Spleen (tissue), 11 donors: ENCODE data around the gene IDS. TPM values are rescaled to one million over a fixed set of nuclear protein-coding genes. Genes with fewer than 3 reads are reported as not detected.
A peak's percentile ranks its signal among the peaks of the same experiment; 100 is the strongest.
"Not testable (repeated sequence)": the region's sequence is repeated elsewhere in the genome, so short reads cannot be mapped to it uniquely, and the experiment has no call there.

Source experiments
- DNase-seq: peaks from one replicate; pipeline ENCODE4 v3.0.0-alpha.2; 2020
- H3K27ac ChIP-seq, 8 donors: fragments of 200-600 bp; sonication (generic) in 7 of 8; 1 replicate in 4 of 8; 2 replicates in 4 of 8; pipeline versions ENCODE4 v1.5.0 to v1.8.0; 2016 to 2021; ENCODE audit warnings: inconsistent platforms in 4 of 8, mild to moderate bottlenecking in 4 of 8, moderate library complexity in 1 of 8
- H3K27me3 ChIP-seq, 7 donors: fragments of 200-600 bp; sonication (generic) in 6 of 7; replicated peaks in 1 of 7; 1 replicate in 4 of 7; 2 replicates in 3 of 7; pipeline versions ENCODE4 v1.5.0 to v1.8.0; 2016 to 2021; ENCODE audit warnings: inconsistent platforms in 3 of 7, mild to moderate bottlenecking in 1 of 7
- H3K36me3 ChIP-seq, 6 donors: fragments of 200-600 bp; sonication (generic) in 5 of 6; 1 replicate in 4 of 6; 2 replicates in 2 of 6; pipeline versions ENCODE4 v1.5.0 to v1.8.0; 2016 to 2021; ENCODE audit warnings: inconsistent platforms in 2 of 6
- H3K4me1 ChIP-seq, 6 donors: fragments of 200-600 bp; sonication (generic) in 5 of 6; 1 replicate in 3 of 6; 2 replicates in 3 of 6; pipeline versions ENCODE4 v1.5.0 to v1.8.0; 2016 to 2021; ENCODE audit warnings: inconsistent platforms in 3 of 6
- H3K4me3 ChIP-seq, 8 donors: fragments of 200-600 bp; sonication (generic) in 7 of 8; 1 replicate in 4 of 8; 2 replicates in 4 of 8; pipeline versions ENCODE4 v1.5.0 to v1.8.0; 2016 to 2021; ENCODE audit warnings: inconsistent platforms in 4 of 8, mild to moderate bottlenecking in 4 of 8, moderate library complexity in 2 of 8
- H3K9me3 ChIP-seq, 8 donors: fragments of 200-600 bp; sonication (generic) in 7 of 8; 1 replicate in 4 of 8; 2 replicates in 4 of 8; pipeline versions ENCODE4 v1.5.0 to v1.8.0; 2016 to 2021; ENCODE audit warnings: inconsistent platforms in 4 of 8
- POLR2A ChIP-seq, 3 donors: fragments of 450-650 bp; IDR thresholded peaks; one replicate each; pipeline ENCODE4 v1.5.1; 2017; ENCODE audit warnings: antibody characterized with exemption in 3 of 3, mild to moderate bottlenecking in 1 of 3
- POLR2AphosphoS5 ChIP-seq, 3 donors: sonication (generic); formaldehyde crosslinking; IDR thresholded peaks; one replicate each; pipeline ENCODE4 v1.5.1; 2017; ENCODE audit warnings: antibody characterized with exemption in 3 of 3
- WGBS, 5 donors: extraction: QIAGEN DNeasy Blood & Tissue Kit in 3 of 5; methylation state at CpG; one replicate each; pipeline versions ENCODE4 v1.1.5 to v1.1.7; 2013 to 2018; 5-methylcytosine and 5-hydroxymethylcytosine counted together
- intact Hi-C: fragments of 100-400 bp; cut with DNase I; formaldehyde crosslinking; loops from one replicate; pipeline ENCODE4 v1.15.0; 2023; ENCODE audit warnings: low total_unique reads
- polyA plus RNA-seq, 3 donors: library from polyadenylated mRNA; stranded (reverse); fragments of 200-250 nt; gene quantifications; one replicate each; pipeline ENCODE4 v1.2.1, GENCODE V29; 2013
- total RNA-seq, 7 donors: library from RNA; depleted of rRNA in 3 of 7; stranded (reverse); fragments of >200 nt in 3 of 7; fragmentation: NEBNext Ultra II Directional in 4 of 7; extraction: Animal tissue kit (Norgen Biotek cat#: 25700) in 4 of 7; gene quantifications; one replicate each; pipeline versions ENCODE4 v1.1.0 to v1.2.1, GENCODE V29; 2016 to 2021
- TF ChIP-seq, protein P1 (sequence below), 11 experiments: fragments of 200-600 bp in 7 of 11; fragments of 450-650 bp in 4 of 11; sonication (generic) in 4 of 11; IDR thresholded peaks in 8 of 11; conservative IDR thresholded peaks in 3 of 11; 1 replicate in 7 of 11; 2 replicates in 4 of 11; pipeline versions ENCODE4 v1.4.0 to v1.8.0; 2016 to 2021; ENCODE audit warnings: antibody characterized with exemption in 11 of 11, inconsistent platforms in 4 of 11, mild to moderate bottlenecking in 1 of 11
- donor health status: healthy with polysubstance abuse.
- donor health status: DM: no; HTN: no; CAD: no; lungs with moderate emphysema.
- donor health status: DM: no; HTN: no; CAD: no.
- donor health status: Bipolar disorder and iron deficiency.
- donor health status: healthy.
- donor health status: DM: no; HTN: no; CAD: no.
- donor health status: DM: yes; HTN: yes; CAD: no.

Gene IDS
- total and polyA plus RNA-seq, 10 donors = 22.4 to 114 (median 83.5) TPM

DNA sequence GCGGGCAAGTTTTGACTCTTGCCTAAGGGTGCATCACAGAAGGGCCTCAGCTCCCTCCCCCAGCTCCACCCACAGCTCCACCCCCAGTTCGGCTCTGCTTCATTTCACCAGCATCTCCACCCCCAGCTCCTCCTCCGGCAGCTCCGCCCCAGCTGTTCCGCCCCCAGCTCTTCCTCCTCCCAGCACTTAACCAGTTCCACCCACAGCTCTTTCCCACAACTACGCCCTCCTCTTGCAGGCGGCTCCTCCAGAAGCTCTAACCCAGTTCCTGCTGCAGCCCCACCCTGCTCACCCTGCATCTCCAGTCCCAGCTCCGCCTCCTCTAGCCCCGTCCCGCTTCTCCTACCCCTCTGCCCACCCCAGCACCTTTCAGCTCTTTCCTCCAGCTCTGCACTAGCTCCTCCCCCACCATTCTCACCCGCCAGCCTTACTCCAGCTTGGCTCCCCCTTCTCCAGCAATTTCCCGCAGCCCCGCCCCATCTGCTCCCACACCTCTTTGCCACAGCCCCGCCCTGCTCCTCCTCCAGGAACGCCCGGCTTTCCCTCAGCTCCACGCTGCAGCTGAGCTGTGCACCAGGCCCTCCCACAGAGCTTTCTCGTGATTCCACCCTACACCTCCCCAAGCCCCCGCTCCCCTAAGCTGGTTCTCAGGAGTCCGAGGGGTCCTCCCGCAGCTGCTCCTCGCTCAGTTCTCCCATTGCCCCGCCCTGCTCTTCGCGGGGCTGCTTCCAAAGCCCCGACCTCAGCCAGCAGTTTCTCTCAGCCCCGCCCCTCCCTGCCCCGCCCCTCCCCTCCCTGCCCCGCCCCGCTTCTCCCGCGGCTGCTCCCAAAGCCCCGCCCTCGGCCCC lies 34.4 kb upstream of the IDS start:
- WGBS, 5 donors = 1 to 42% (median 3%) methylated on average over 18 to 34 of the region's 34 CpGs
- Histone ChIP-seq H3K36me3 (peaks cover 0 to 2% (median 0%) of the 10 kb centered on the region in 6 donors), H3K27me3 (no peaks in the 10 kb centered on the region), H3K4me3 (peak overlapping the region; percentile 28 to 79 (median 47)), H3K27ac (peak overlapping the region in 7 of 8 donors; percentile 41 to 98 (median 96)), H3K4me1 (peaks cover 0 to 12% (median 9%) of the 10 kb centered on the region in 6 donors), H3K9me3 (no peaks in the 10 kb centered on the region)
- peak; percentile 96 for DNase-seq
- TF ChIP-seq, protein P1, sequence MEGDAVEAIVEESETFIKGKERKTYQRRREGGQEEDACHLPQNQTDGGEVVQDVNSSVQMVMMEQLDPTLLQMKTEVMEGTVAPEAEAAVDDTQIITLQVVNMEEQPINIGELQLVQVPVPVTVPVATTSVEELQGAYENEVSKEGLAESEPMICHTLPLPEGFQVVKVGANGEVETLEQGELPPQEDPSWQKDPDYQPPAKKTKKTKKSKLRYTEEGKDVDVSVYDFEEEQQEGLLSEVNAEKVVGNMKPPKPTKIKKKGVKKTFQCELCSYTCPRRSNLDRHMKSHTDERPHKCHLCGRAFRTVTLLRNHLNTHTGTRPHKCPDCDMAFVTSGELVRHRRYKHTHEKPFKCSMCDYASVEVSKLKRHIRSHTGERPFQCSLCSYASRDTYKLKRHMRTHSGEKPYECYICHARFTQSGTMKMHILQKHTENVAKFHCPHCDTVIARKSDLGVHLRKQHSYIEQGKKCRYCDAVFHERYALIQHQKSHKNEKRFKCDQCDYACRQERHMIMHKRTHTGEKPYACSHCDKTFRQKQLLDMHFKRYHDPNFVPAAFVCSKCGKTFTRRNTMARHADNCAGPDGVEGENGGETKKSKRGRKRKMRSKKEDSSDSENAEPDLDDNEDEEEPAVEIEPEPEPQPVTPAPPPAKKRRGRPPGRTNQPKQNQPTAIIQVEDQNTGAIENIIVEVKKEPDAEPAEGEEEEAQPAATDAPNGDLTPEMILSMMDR (IDR thresholded peaks at IDR 0.05 in 8 of 11, conservative IDR thresholded peaks at IDR 0.05 in 3 of 11) = no peak
- TF ChIP-seq POLR2AphosphoS5 (IDR thresholded peaks at IDR 0.05) = peak; percentile 50 to 56 (median 50)
- intact Hi-C loops = no loop called here

DNA sequence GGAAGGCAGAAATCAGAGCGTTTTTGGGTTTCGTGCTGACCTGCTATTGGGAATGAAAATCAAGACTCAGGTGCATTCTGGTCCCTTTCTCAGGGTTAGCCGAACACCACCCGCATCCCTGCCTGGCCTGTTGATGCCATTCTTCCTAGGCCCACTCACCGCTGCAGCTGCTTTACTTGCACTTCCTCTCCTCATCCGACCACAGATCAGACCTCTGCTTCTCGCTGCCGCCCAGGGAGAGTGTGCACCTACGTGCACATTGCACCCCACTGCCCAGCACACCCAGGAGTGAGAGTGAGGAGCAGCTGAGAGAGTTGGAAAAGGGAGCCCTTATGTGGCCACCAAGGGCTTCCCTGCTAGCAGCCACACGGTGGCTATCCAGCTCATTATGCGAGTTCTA lies 32.4 kb upstream of the IDS start:
- H3K27ac ChIP-seq, DNase-seq, H3K4me3 ChIP-seq, H3K27me3 ChIP-seq, intact Hi-C loops, H3K9me3 ChIP-seq: not testable (repeated sequence)
- WGBS, 5 donors = 49 to 88% (median 69%) methylated on average over 4 to 8 of the region's 11 CpGs
- Histone ChIP-seq H3K4me1 (peaks cover 0 to 12% (median 9%) of the 10 kb centered on the region in 6 donors), H3K36me3 (peaks cover 0 to 12% (median 0%) of the 10 kb centered on the region in 6 donors)

DNA sequence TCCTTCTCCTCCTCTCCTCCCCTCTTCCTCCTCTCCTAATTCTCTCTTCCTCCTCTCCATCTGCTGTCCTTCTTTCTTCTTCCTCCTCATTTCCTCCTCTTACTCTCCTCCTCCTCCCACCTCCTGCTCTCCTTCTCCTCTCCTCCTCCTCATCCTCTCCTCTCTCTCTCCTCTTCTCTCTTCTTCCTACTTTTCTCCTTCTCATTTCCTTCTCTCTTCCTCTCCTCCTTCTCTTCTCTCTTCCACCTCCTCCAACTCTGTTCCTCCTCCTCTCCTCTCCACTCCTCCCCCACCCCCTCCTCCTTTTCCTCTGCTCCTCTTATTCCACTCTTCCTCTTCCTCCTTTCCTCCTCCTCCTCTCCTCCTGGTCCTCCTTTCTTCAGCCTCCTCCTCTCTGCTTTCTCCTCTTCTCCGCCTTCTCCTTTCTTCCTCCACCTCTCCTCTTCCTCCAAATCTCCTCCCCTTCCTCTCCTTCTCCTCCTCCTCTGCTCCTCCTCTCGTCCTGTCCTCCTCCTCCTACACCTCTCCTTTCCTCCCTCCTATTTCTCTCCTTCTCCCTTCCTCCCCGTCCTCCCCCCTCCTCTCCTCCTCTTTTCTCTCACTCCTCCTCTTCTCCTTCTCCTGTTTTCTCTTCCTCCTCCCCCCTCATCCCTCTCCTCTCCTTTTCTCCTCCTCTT lies 30.0 kb upstream of the IDS start:
- H3K27ac ChIP-seq, H3K9me3 ChIP-seq, DNase-seq, H3K27me3 ChIP-seq, intact Hi-C loops, H3K4me1 ChIP-seq, H3K4me3 ChIP-seq: not testable (repeated sequence)
- H3K36me3 ChIP-seq = peaks cover 0 to 12% (median 0%) of the 10 kb centered on the region in 6 donors
- 48 to 92% (median 72%) methylated on average over 3 of the region's 3 CpGs for WGBS, 5 donors

DNA sequence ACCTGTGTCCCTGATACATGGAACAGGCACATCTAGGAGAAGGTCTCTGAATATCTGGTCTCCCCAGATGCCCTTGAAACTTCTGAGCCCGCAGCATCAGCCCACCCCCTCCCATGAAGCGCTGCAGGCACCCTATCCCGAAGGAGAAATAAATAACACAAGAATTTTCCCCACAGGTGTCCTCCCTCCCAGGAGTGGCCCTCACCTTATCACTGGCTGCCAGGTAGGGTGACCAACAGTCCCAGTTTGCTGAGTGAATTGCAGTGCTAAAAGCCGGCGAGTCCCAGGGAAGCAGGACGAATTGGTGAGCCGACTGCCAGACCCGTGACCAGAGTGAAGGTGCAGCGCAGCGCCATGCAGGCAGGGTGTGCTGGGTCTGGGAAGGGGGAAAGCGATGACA lies 28.9 kb upstream of the IDS start:
- H3K4me3 ChIP-seq, H3K27me3 ChIP-seq, H3K4me1 ChIP-seq, H3K27ac ChIP-seq, intact Hi-C loops, H3K9me3 ChIP-seq, DNase-seq: not testable (repeated sequence)
- WGBS, 5 donors = 83 to 100% (median 95%) methylated on average over 4 to 9 of the region's 11 CpGs
- H3K36me3 ChIP-seq = peaks cover 0 to 12% (median 0%) of the 10 kb centered on the region in 6 donors

DNA sequence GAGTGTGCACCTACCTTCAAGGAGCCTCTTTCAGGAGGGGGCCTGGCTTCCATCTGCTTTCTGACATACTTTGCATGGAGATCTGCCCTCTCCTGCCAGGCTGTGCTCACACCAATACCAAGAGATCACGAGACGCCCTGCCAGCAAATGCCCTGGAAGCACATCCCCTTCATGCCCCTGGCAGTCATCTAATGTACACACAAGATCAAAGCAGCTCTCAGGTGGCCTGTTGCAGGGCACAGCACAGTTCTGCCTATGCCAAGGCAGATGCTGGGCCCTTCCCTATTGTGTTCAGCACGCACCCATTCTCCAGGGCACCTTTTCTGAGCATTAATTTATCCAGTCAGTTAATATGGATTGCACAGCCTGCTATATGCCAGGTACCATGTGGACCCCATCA lies 27.8 kb upstream of the IDS start:
- intact Hi-C loops, DNase-seq: not testable (repeated sequence)
- 100% methylated on average over 1 of the region's 3 CpGs; no CpG with 5 or more reads in 4 of the 5 donors for WGBS, 5 donors

DNA sequence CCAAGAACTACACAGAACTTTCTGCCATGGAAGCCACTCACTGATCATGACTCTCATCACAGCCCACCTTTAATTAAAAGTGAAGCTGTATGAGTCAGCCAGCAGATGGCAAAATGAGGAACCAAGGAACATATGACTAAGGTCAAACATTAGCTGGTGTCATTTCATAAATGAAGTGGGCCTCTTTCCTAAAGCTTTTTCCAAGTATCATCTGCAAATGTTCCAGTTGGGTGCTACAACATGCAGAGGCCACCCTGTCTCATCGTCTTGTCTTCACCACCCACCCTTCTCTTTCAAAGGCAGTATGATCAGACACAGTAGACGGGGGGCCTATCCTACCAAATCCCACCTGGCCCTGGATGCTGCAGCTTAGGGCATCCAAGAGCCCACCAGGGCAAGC lies 26.5 kb upstream of the IDS start:
- no peak for DNase-seq
- TF ChIP-seq, protein P1 (IDR thresholded peaks at IDR 0.05 in 8 of 11, conservative IDR thresholded peaks at IDR 0.05 in 3 of 11) = no peak
- TF ChIP-seq POLR2A (IDR thresholded peaks at IDR 0.05) = no peak
- no peak for TF ChIP-seq POLR2AphosphoS5 (IDR thresholded peaks at IDR 0.05)
- peaks cover 0 to 12% (median 0%) of the 10 kb centered on the region in 6 donors for H3K36me3 ChIP-seq
- no peaks in the 10 kb centered on the region for H3K27me3 ChIP-seq
- intact Hi-C loops = no loop called here
- no peak overlapping the region for H3K4me3 ChIP-seq
- H3K27ac ChIP-seq = peak overlapping the region in 1 of 8 donors; percentile 9
- H3K9me3 ChIP-seq = no peaks in the 10 kb centered on the region
- peaks cover 0 to 7% (median 0%) of the 10 kb centered on the region in 6 donors for H3K4me1 ChIP-seq
- WGBS, 5 donors = 54 to 78% (median 69%) methylated on average over 2 of the region's 2 CpGs

More for the DNA sequence above, 27.8 kb upstream of the IDS start:
- not testable (repeated sequence) for H3K4me3 ChIP-seq, H3K9me3 ChIP-seq, H3K4me1 ChIP-seq, H3K27ac ChIP-seq, H3K27me3 ChIP-seq
- peaks cover 0 to 12% (median 0%) of the 10 kb centered on the region in 6 donors for H3K36me3 ChIP-seq
